ENCODE data around the gene C1orf174.
"Not testable (repeated sequence)": the region's sequence is repeated elsewhere in the genome, so short reads cannot be mapped to it uniquely, and the experiment has no call there.

The C1orf174 gene

DNA sequence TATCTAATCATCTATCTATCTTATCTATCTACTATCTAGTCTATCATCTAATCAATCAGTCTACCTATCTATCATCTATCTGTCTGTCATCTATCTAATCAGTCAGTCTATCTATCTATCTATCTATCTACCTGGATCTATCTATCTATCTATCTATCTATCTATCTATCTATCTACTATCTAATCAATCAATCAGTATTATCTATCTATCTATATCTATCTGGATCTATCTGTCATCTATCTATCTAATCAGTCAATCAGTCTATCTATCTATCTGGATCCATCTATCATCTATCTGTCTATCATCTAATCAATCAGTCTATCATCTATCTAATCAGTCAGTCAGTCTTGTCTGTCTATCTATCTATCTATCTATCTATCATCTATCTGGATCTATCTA is 26.9 kb upstream of the C1orf174 start:
- no peak for DNase-seq (ENCODE audit: low read depth in 2 of 3, low spot score in 2 of 3)

DNA sequence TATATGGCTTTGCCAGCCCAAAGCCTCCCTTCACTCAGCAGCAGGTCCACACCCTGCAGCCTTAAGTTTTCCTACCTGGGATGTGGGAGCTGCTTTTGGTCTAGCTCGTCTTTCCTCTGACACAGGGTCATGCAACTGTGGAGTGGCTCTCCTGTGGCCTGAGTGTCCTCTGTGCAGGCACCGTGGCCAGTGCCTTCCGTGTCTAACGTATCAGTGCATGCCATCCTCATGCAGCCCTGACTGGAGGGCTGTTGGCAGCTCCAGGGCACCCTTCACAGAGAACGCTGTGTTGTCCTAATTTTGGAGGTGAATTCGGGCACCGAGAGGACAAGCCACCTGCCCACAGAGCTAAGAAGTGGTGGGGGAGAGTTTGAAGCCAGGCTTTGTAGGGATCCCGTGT is 25.7 kb upstream of the C1orf174 start:
- no peak for DNase-seq (ENCODE audit: low read depth in 2 of 3, low spot score in 2 of 3)

DNA sequence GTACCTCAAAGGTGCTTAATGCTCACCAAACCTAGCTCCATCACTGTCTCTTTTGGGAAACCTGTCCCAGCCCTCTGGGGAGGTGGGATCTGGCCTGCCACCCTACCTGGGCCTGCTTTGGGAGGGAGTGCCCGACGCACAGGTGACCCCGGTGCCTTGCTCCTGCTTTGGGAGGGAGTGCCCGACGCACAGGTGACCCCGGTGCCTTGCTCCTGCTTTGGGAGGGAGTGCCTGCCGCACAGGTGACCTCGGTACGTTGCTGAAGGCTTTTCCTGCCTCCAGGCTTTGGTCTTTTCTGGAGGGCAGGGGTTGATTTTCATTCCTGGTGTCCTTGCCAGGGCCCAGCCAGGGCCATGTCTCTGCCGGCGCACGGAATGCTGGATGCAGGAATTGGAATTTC is 25.2 kb upstream of the C1orf174 start:
- DNase-seq (ENCODE audit: low read depth in 2 of 3, low spot score in 2 of 3), result no peak

DNA sequence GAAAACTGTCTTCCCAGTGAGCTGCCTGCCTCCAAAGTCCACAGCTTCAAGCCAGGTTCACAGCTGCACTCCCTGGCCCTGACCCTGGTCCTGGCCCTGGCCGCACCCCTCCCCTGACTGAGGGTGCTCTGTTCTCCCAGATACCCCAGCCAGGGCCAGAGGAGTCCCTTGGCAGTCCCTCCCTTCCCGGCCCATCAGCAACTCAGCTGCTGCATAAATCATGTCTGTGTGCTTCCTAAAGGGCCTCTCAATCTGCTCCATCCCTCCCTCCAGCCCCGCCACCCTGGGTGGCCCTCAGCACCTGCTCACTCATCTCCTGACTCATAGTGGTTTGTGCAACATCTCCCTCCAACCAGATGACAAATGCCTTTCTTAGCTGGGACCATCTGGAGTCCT is 24.8 kb upstream of the C1orf174 start:
- no peak for DNase-seq (ENCODE audit: low read depth in 2 of 3, low spot score in 2 of 3)

DNA sequence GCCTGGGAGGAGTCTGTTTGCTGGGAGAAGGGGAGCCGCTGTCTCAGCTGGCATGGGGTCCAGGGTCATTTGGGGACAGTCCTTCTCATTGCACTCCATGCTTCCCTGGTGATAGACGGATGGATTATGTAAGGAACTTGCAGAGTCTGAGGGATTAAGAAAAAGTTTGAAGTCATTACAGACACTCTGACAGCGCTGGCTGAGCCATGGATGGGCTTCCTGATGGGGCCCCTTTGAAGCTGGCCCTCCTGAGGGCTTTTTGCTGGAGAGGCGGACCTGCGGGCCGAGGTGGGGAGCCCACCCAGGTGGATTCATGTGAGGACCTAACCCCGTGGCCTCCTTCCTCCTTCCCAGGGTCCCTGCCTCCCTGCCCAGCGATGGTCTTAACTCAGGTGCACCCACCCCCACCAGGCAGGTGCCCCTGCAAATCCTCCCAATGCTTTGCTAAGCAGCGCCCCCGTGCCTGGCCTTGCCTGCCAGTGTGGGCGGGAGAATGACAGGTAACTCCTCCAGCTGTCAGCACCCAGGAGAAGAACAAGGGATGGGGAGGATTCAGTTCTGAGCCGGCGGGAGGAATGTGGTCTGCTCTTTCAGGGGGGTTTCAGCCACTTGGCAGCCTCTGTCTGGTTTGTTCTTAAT is 24.2 kb upstream of the C1orf174 start:
- no peak for DNase-seq (ENCODE audit: low read depth in 2 of 3, low spot score in 2 of 3)

DNA sequence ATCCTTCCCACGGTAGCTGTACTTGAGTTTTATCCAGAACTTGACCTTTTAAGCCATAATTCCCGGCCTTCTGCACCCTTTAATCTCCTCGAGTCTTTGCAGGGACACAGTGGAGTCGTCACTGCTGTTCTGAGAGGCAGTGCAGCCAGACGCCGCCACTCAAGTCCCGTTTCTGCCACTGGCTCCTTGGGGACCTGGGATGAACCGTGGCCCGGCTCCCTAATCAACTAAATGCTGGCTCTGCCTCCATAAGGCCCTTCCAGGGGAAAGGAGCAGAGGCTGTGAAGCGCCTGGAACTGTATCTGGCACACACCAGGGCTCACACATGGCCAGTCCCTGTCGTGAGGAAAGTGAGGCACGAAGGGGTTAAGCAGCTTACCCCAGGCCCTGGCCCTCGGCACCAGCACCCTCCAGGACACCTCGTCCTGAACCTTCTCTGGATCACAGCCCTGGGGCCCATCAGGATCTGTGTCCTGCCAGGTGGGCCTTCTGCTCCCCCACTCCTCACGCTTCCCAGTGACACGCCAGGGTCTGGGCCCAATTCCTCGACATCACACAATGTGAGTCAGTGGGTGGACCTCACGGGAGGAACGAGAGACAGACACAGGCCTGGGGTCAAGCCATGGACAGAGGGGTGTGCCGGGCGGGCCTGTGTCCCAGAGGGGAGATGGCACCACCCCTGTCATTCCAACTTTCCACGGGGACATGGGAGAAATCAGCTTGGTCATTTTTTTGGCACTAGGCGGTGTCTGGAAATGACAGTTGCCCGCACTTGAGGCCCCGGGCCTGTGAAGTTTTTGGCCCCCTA is 23.5 kb upstream of the C1orf174 start:
- no peak for DNase-seq (ENCODE audit: low read depth in 2 of 3, low spot score in 2 of 3)

DNA sequence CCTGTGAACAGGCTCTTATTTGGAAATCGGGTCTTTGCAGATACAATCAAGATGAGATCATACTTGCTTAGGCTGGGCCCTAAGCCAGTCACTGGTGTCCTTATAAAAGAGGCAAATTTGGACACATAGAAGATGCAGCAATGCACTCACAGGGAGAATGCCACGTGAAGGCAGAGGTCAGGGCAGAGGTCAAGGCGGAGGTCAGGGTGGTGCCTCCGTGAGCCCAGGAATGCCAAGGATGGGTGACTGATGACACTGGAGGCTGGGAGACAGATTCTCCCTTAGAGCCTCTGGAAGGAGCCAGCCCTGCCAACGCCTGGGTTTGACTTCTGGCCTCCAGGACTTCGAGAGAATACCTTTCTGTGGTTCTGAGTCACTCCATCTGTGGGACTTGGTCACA is 22.8 kb upstream of the C1orf174 start:
- DNase-seq (ENCODE audit: low read depth in 2 of 3, low spot score in 2 of 3), result no peak

DNA sequence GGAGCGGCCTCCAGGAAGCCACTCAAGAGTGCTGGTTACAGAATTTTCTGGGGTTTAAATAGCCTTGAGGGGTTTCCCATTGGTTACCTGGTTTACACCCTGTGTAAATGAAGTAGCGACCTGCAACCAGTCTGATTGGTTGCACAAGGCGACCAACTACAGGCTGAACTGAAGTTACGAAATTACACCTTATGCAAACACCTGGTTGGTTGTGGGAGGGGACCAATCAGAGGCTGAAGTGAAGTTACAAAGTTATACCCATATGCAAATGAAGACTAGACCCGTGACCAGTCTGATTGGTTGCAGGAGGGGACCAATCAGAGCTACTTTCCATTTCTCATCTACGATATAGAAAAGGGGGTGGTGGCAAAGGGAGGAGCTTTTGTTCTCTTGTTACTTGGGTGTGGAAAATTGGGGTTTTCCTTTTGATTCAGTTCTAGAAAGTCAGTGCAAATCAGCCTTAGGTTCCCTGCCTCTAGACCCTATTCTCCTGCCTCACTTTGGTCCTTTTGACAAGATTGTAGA is 22.2 kb upstream of the C1orf174 start:
- no peak for DNase-seq (ENCODE audit: low read depth in 2 of 3, low spot score in 2 of 3)

DNA sequence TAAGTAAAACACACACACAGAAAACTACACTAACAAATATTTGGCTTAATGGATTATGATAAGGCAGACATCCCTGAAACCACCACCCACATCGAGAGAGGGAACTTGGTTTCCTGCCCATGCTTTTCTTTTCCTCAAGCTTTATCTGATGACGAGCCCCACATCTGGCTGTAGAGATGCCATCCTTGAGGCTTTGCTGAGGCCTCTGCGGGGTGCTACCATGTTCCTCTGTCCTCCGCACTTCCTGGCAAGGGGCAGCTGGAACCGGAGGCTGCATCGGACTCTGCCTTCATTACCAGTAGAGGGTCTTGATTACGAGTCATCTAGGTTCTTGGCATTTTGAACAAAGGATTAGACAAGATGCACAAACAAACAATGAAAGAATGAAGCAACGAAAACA is 21.7 kb upstream of the C1orf174 start:
- DNase-seq (ENCODE audit: low read depth in 2 of 3, low spot score in 2 of 3), result no peak

DNA sequence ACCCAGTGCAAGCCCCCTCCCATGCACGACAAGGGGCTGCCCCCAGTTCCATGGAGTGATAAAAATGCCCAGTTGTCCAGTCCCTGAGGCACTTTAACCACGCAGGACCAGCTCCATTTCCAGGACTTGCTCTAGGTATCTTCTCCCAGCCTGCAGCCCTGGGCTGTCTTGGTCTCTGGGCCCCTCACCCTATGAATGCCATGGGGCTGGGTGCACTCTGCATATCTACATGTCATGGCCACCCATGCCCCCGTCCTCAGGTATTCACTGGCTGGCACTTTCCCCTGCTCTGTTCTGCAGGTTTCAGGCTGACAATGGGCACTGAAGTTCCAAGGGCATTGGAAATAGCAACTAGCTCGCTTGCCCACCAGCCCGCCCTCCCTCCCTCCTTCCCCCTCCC is 19.6 kb upstream of the C1orf174 start:
- no peak for DNase-seq (ENCODE audit: low read depth in 2 of 3, low spot score in 2 of 3)

DNA sequence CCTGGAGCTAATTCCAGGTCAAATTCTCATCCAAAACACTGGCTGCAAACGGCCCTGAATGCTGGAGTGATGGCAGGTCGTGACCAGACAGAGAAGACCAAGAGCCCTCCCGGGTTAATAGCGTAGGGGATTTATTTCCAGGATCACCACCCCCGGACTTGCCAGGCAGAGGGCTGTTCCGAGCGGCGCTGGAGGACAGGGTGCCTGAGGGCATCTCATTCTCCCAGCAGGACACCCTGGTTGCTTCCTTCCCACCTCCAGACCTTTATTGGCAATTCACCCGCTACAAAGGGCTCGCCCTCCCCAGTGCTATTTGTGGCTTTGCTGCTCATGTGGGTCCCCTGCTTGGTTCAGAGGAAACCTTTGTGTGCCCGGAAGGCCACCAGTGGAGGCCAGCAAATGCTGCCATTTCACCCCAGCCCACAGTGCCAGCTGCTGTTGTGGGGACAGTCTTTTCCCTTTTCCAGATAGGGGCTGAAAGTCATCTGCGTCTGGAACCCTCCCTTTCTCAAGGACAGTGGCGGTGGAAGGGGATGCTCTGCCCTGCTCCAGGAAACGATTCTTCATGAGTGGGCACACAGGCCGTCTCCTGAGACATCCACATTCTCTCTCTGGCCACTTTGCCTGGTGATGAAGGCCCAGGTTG is 19.0 kb upstream of the C1orf174 start:
- no peak for DNase-seq (ENCODE audit: low read depth in 2 of 3, low spot score in 2 of 3)

DNA sequence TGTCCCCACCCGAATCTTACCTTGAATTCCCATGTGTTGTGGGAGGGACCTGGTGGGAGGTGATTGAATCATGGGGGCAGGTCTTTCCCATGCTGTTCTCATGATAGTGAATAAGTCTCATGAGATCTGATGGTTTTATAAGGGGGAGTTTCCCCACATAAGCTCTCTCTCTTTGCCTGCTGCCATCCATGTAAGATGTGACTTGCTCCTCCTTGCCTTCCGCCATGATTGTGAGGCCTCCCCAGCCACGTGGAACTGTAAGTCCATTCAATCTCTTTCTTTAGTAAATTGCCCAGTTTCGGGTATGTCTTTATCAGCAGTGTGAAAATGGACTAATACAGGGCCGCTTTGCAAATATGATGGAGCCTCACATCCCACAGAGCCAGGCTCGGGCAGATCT is 18.3 kb upstream of the C1orf174 start:
- DNase-seq (ENCODE audit: low read depth in 2 of 3, low spot score in 2 of 3), result not testable (repeated sequence)

DNA sequence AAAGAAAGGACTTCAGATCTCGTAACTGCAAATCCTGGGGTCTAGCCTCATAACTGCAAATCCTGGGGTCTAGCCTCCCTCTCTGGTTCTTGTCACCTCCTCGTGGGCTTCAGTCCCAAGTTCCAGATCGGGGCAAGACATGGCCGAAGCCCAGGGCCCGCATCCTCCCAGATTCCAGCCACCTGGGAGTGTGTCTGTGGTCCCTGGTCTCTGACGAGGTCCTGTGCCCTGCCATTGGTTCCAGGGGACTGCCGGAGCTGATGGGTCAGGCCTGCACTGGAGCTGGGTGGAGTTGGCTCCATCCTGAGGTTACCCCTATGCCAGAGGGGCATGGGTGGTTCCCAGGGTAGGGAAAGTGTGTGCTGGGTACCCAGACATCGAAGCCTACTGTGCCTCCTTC is 17.7 kb upstream of the C1orf174 start:
- DNase-seq (ENCODE audit: low read depth in 2 of 3, low spot score in 2 of 3), result no peak

DNA sequence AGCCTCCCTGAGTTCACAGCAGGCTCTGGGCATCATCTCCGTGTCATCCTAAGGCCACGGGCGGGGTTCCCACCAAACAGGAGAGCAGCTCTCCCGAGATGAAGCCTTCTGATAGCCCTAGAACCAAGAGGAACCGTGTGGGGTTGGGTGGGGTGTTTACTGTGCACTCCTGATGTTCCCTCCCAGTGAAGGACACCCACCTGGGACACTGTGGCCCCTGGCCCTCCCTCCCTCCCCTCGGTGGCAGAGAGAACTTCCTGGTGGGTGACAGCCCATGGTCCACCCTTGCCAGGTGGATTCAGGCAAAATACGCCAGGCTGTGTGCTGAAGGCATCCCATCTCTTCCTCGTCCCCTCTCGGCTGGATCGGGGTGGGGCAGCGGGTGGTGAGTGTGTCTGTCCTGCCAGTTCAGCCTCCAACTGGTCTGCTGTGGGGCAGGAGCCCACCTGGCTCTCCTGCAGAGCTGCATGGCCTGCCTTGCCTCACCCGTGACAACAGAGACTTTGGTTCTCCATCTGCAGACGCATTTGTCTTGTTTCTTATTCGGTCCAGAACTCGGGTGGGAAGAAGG is 15.6 kb upstream of the C1orf174 start:
- DNase-seq (ENCODE audit: low read depth in 2 of 3, low spot score in 2 of 3), result no peak

DNA sequence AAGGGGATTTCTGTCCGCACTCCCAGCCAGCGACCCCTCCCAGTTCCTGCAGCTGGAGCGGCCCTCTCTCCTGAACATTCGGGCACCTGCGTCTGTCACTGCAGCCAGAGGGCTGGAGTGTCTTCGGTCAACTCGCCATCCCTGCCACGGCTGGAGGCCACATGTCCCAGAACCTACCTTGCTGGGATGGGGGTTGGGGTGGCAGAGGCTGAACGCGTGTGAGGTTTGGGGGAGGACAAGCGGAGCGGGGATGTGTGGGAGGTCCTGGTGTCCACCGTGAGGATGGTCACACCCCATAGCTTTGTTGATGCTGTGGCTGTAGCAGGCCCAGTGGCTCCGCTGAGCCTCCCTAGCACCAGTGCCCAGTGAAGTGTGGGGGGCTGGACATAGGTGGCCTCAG is 14.8 kb upstream of the C1orf174 start:
- no peak for DNase-seq (ENCODE audit: low read depth in 2 of 3, low spot score in 2 of 3)

DNA sequence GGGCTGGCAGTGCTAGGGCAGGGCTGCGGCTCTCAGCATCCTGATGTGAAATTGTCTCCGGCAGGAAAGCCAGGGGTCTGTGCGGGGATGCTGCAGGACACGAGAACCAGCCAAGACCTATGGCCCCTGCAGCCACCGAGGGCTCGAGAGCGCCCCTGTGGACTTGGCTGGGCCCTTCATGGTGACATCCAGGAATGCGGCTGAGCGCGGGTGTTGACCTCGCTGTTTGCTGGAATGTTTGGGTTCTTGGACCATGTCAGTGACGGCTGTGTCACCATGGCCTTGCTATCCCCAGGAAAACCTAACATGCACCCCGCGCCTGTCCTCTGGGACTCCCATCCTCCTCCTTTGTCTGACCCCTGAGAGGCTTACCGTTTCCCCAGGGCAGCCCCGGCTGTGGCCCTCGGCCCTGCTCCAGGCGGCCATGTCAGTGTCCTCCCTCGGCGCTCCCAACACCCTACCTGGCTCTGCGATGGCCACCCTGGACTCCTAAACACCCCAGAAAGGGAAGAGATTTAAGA is 14.3 kb upstream of the C1orf174 start:
- DNase-seq (ENCODE audit: low read depth in 2 of 3, low spot score in 2 of 3), result no peak

DNA sequence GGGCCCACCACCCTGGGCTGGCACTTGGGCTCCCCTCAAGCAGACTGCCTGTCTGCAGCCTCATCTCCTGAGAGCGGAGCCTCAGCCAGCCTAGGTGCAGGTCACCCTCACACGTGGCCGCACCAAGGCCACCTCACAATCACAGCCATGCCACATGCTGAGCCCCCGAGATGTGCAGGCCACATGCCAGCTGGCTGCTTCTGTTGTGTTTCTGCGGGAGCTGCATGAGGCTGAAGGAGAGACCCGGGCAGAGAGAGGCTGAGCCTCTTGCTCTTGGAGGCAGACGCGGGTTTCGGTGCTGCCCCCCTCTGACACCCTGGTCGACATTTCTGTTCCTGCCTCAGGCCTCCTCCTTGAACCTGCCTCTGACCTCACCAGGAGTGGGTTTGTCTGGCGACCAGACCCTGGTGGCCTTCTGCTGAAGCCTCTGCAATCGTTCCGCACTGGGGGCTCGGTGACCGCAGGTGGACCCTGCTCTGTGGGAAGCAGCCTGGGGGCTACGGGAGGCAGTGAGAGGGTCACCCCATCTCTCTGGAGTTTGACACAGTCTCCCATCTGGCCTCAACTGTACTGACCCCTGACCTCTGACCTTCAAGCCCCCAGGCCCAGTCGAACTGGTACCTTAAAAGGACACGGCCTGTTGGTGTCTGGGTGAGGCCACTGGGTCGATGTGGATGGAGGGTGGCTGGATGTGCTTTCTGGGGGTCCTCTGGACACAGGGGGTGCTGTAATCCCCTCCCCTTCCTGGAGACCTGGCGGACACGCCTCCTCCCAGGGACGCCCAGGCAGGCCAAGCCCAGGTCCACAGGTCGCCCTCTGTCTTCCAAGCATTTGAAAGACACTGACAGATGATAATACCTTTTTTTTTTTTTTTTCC is 13.0 kb upstream of the C1orf174 start:
- DNase-seq (ENCODE audit: low read depth in 2 of 3, low spot score in 2 of 3), result no peak

DNA sequence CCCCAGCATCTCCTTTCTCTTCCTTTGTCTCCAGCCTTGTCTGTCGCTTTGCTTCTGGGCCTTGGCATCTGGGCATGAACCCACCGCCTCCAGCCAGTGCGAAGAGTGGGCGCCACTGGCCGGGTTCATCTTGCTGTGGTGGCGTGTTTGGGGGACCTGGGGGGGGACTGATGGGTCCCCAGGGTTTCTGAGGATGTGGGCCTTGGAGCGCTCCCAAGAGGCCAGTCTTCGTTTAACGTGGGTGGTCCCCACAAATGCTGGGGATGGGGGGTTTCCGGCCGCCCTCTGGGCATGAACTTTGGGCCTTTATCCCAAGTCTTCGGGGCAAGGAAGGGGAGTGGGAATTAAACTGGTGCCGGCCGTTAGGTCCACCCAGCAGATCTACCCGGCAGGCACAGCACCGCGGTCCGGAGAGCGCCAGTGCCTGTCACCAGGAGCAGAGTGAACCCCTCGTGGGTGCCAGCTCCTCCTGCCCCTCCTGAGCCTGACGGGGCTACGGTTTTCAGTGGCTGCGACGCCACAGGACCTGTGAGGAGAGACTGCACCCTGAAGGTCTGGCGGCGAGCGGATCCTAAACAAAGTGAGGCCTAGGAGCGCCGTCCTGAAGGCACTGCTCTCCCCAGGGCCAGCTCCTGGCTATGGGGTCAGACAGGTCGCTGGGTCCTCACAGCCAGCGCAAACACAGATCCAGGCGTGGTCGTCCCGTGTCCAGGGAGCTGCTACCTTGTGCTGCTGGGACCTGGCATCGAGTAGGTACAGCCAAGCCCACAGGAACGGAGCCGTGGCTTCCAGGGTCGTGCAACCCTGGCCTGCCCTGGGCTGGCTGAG is 12.1 kb upstream of the C1orf174 start:
- no peak for DNase-seq (ENCODE audit: low read depth in 2 of 3, low spot score in 2 of 3)
